HCT116 (cell line): ENCODE results near the gene RPS6KL1. TPM values are rescaled to one million over a fixed set of nuclear protein-coding genes. Genes with fewer than 3 reads are reported as not detected.

Experiments used
- ATAC-seq: fragments of 200-7000 bp; cut with Tn5 transposase; 2 replicates; pipeline ENCODE4 v1.9.1; 2020; ENCODE audit warnings: mild to moderate bottlenecking, moderate library complexity
- BruUV-seq: library from RNA; stranded (reverse); fragments of 400-500 nt; replicated peaks from 2 replicates; lab custom pipeline; 2021; lab: Mats Ljungman, UMichigan
- CTCF ChIA-PET: fragments of 300-600 bp; sonication (Branson Sonifier 250); formaldehyde crosslinking; loops from one replicate; lab custom pipeline; 2021; ENCODE audit warnings: antibody characterized with exemption; lab: Charles Lee
- POLR2A ChIA-PET: fragments of 300-600, 350-600 bp; sonication (Branson Sonifier 250); formaldehyde crosslinking; loops from one replicate; lab custom pipeline; 2021; ENCODE audit warnings: antibody characterized with exemption; lab: Charles Lee
- RAD21 ChIA-PET, 2 experiments: fragments of 300-600 bp; sonication (Branson Sonifier 250); formaldehyde crosslinking; loops; one replicate each; lab custom pipeline; 2023; ENCODE audit warnings: low total read pairs in 2 of 2; ENCODE audit not compliant: uncharacterized antibody in 2 of 2, unreplicated experiment in 2 of 2, low non-redundant PET in 1 of 2; lab: Charles Lee
- DNase-seq: peaks from one replicate; pipeline ENCODE4 v3.0.0-alpha.2; 2010; ENCODE audit warnings: low read depth, low spot score
- H2AFZ ChIP-seq: fragments of 200-600 bp; shearing (Covaris generic), sonication (generic); 2 replicates; pipeline ENCODE4 v1.6.1; 2017; ENCODE audit warnings: low read depth, mixed run types, mixed read lengths, antibody characterized with exemption, low read length; ENCODE audit not compliant: poor library complexity, severe bottlenecking
- H3K27ac ChIP-seq: 2 replicates; pipeline ENCODE4 v1.5.1; 2012; ENCODE audit warnings: low read depth, low read length
- H3K27me3 ChIP-seq: fragments of 200-600 bp; sonication (generic); 2 replicates; pipeline ENCODE4 v1.6.1; 2016; ENCODE audit warnings: mixed run types, low read length, mixed read lengths; ENCODE audit not compliant: insufficient read depth
- H3K36me3 ChIP-seq, 2 experiments: fragments of 200-500 bp in 1 of 2; fragments of 200-600 bp in 1 of 2; sonication (Bioruptor generic) in 1 of 2; sonication (generic) in 1 of 2; 2 replicates each; pipeline versions ENCODE4 v1.5.1 to v1.6.1; 2014 to 2016; ENCODE audit warnings: low read length in 2 of 2, inconsistent platforms in 1 of 2, mixed read lengths in 1 of 2, mixed run types in 1 of 2; ENCODE audit not compliant: insufficient read depth in 2 of 2, control insufficient read depth in 1 of 2
- H3K4me1 ChIP-seq, 2 experiments: fragments of 200-600 bp in 1 of 2; sonication (generic) in 1 of 2; 2 replicates each; pipeline versions ENCODE4 v1.5.1 to v1.6.1; 2012 to 2017; ENCODE audit warnings: low read length in 2 of 2, inconsistent platforms in 1 of 2, mild to moderate bottlenecking in 1 of 2, mixed read lengths in 1 of 2, mixed run types in 1 of 2, moderate library complexity in 1 of 2; ENCODE audit not compliant: insufficient read depth in 2 of 2, control insufficient read depth in 1 of 2
- H3K4me2 ChIP-seq: fragments of 200-600 bp; sonication (generic); 2 replicates; pipeline ENCODE4 v1.6.1; 2017; ENCODE audit warnings: mixed run types, low read length, mixed read lengths
- H3K4me3 ChIP-seq, 2 experiments: fragments of 200-600 bp in 1 of 2; sonication (generic) in 1 of 2; replicated peaks in 1 of 2; 2 replicates each; pipeline ENCODE4 v1.5.1; 2011 to 2016; ENCODE audit warnings: low read length in 2 of 2, control low read depth in 1 of 2, low read depth in 1 of 2, mild to moderate bottlenecking in 1 of 2, mixed read lengths in 1 of 2, mixed run types in 1 of 2
- H3K79me2 ChIP-seq: fragments of 200-600 bp; sonication (generic); 2 replicates; pipeline ENCODE4 v1.6.1; 2017; ENCODE audit warnings: mild to moderate bottlenecking, mixed run types, low read length, moderate library complexity, mixed read lengths; ENCODE audit not compliant: insufficient read depth
- H3K9ac ChIP-seq: fragments of 200-600 bp; sonication (generic); 2 replicates; pipeline ENCODE4 v1.6.1; 2016; ENCODE audit warnings: low read length, mixed read lengths
- H3K9me2 ChIP-seq: fragments of 200-600 bp; sonication (generic), shearing (Covaris generic); 2 replicates; pipeline ENCODE4 v1.6.1; 2017; ENCODE audit warnings: mixed run types, mild to moderate bottlenecking, moderate library complexity; ENCODE audit not compliant: insufficient read depth
- H3K9me3 ChIP-seq, 2 experiments: fragments of 200-500 bp in 1 of 2; fragments of 200-600 bp in 1 of 2; sonication (Bioruptor generic) in 1 of 2; sonication (generic) in 1 of 2; 2 replicates each; pipeline ENCODE4 v1.6.1; 2014 to 2017; ENCODE audit warnings: low read length in 2 of 2, mixed read lengths in 2 of 2, inconsistent platforms in 1 of 2, low read depth in 1 of 2, mild to moderate bottlenecking in 1 of 2, mixed run types in 1 of 2, moderate library complexity in 1 of 2; ENCODE audit not compliant: control insufficient read depth in 1 of 2, insufficient read depth in 1 of 2
- H4K20me1 ChIP-seq: fragments of 200-600 bp; sonication (generic), shearing (Covaris generic); 2 replicates; pipeline ENCODE4 v1.6.1; 2017; ENCODE audit warnings: mixed run types, mild to moderate bottlenecking, moderate library complexity; ENCODE audit not compliant: insufficient read depth
- ATF3 ChIP-seq: IDR thresholded peaks from 2 replicates; pipeline ENCODE4 v1.6.1; 2012
- CEBPB ChIP-seq: IDR thresholded peaks from 2 replicates; pipeline ENCODE4 v1.6.1; 2012; ENCODE audit warnings: low read depth
- EGR1 ChIP-seq: IDR thresholded peaks from 2 replicates; pipeline ENCODE4 v1.6.1; 2012; ENCODE audit warnings: low read depth
- ELF1 ChIP-seq: IDR thresholded peaks from 2 replicates; pipeline ENCODE4 v1.6.1; 2012; ENCODE audit warnings: low read depth, borderline replicate concordance
- MAX ChIP-seq: IDR thresholded peaks from 2 replicates; pipeline ENCODE4 v1.6.1; 2012
- POLR2A ChIP-seq: IDR thresholded peaks from 2 replicates; pipeline ENCODE4 v1.7.0; 2011; ENCODE audit warnings: borderline replicate concordance; ENCODE audit not compliant: insufficient read depth, insufficient read length; ENCODE audit errors: extremely low read depth
- SIN3A ChIP-seq: IDR thresholded peaks from 2 replicates; pipeline ENCODE4 v1.6.1; 2012; ENCODE audit warnings: low read depth
- SRF ChIP-seq: IDR thresholded peaks from 2 replicates; pipeline ENCODE4 v1.6.1; 2012; ENCODE audit warnings: low read depth
- TCF7L2 ChIP-seq: IDR thresholded peaks from 2 replicates; pipeline ENCODE4 v1.7.0; 2011; ENCODE audit warnings: borderline replicate concordance, inconsistent platforms; ENCODE audit not compliant: insufficient read depth, insufficient read length; ENCODE audit errors: extremely low read depth
- YY1 ChIP-seq: IDR thresholded peaks from 2 replicates; pipeline ENCODE4 v1.6.1; 2011; ENCODE audit warnings: low read length, low read depth, moderate library complexity, mild to moderate bottlenecking; ENCODE audit not compliant: insufficient replicate concordance; ENCODE audit errors: extremely low read depth
- ZNF274 ChIP-seq: fragments of 200-500 bp; sonication (Bioruptor generic); IDR thresholded peaks from 2 replicates; pipeline ENCODE4 v1.6.1; 2014; ENCODE audit warnings: mild to moderate bottlenecking, low read depth, low read length, inconsistent platforms
- intact Hi-C: fragments of 100-400 bp; cut with micrococcal nuclease; formaldehyde crosslinking; loops from 2 replicates; pipeline ENCODE4 v1.10.0; 2022
- total RNA-seq: library from RNA; stranded (reverse); gene quantifications from one replicate; pipeline ENCODE4 v1.2.1, GENCODE V29; 2021; ENCODE audit not compliant: unreplicated experiment

The RPS6KL1 gene
- total RNA-seq, 1 experiment from 2014 or later = 6.7 TPM

- H3K4me2 ChIP-seq = no peak overlapping the region
- intact Hi-C loops = no loop called here
- ATAC-seq = no peak
- TF ChIP-seq POLR2A = no peak
- TF ChIP-seq YY1 = no peak
- no peak for TF ChIP-seq SRF
- no peak for TF ChIP-seq ZNF274
- TF ChIP-seq ATF3 = no peak
- no peak for TF ChIP-seq EGR1
- TF ChIP-seq SIN3A = no peak
- no peak for TF ChIP-seq MAX
- no peak for TF ChIP-seq TCF7L2
- TF ChIP-seq CEBPB = no peak
- TF ChIP-seq ELF1 = no peak
- TF ChIP-seq, all 23 proteins: peak for 0
- CTCF ChIA-PET = interaction anchor here (1.6 to 1.8 kb wide), 3 partner anchors 18 to 63 kb away, joined by 11 to 29 read pairs (median 13); no protein-coding TSS in a partner anchor
- H3K4me1 ChIP-seq = peaks cover 0 to 12% of the 10 kb centered on the region in 2 experiments; a peak in 2 of 4 replicates
- DNase-seq = no peak
- no peak overlapping the region for H3K27ac ChIP-seq
- H3K9ac ChIP-seq = no peak overlapping the region
- H3K27me3 ChIP-seq = no peaks in the 10 kb centered on the region
- POLR2A ChIA-PET = interaction anchor here (1.3 kb wide), 1 partner anchor 145 kb away, joined by 3 read pairs; the partner anchor contains the start of gene ZC2HC1C
- BruUV-seq = no TSS peak
- H3K9me2 ChIP-seq = no peaks in the 10 kb centered on the region
- no peaks in the 10 kb centered on the region for H4K20me1 ChIP-seq
- RAD21 ChIA-PET = no interaction called here
- no peaks in the 10 kb centered on the region for H3K79me2 ChIP-seq
- no peak overlapping the region for H3K4me3 ChIP-seq
- H2AFZ ChIP-seq = no peak overlapping the region
- H3K36me3 ChIP-seq = no peaks in the 10 kb centered on the region
- H3K9me3 ChIP-seq = no peaks in the 10 kb centered on the region
Observed at GRCh38 chr14:74924061-74924460, 1.0 kb upstream of the RPS6KL1 start.
